HepG2 (cell line): ENCODE results near the gene STK11. TPM values are rescaled to one million over a fixed set of nuclear protein-coding genes. Genes with fewer than 3 reads are reported as not detected.

ENCODE experiments used
- CREM ChIP-seq, 2 experiments: sonication (generic) in 1 of 2; formaldehyde crosslinking in 1 of 2; IDR thresholded peaks; 2 replicates each; pipeline versions ENCODE4 v1.4.0 to v1.6.1; 2016 to 2020; ENCODE audit warnings: antibody characterized with exemption in 1 of 2, mild to moderate bottlenecking in 1 of 2, missing genetic modification reagents in 1 of 2
- E2F5 ChIP-seq: sonication (generic); formaldehyde crosslinking; conservative IDR thresholded peaks from 2 replicates; pipeline ENCODE4 v1.4.0; 2020; ENCODE audit warnings: missing genetic modification reagents
- FOXK2 ChIP-seq: fragments of 450-650 bp; IDR thresholded peaks from 2 replicates; pipeline ENCODE4 v1.6.1; 2016
- HIC2 ChIP-seq: sonication (generic); formaldehyde crosslinking; IDR thresholded peaks from 2 replicates; pipeline ENCODE4 v1.9.0; 2022; ENCODE audit warnings: low read depth, missing genetic modification reagents
- KDM6A ChIP-seq: IDR thresholded peaks from 2 replicates; pipeline ENCODE4 v1.6.1; 2016; ENCODE audit warnings: low read depth
- MATR3 ChIP-seq: sonication (generic); formaldehyde crosslinking; IDR thresholded peaks from 2 replicates; pipeline ENCODE4 v1.4.0; 2020; ENCODE audit warnings: missing genetic modification reagents
- PAX8 ChIP-seq: sonication (generic); formaldehyde crosslinking; IDR thresholded peaks from 2 replicates; pipeline ENCODE4 v1.8.0; 2022; ENCODE audit warnings: mild to moderate bottlenecking, missing genetic modification reagents, borderline replicate concordance
- PRMT3 ChIP-seq: sonication (generic); formaldehyde crosslinking; IDR thresholded peaks from 2 replicates; pipeline ENCODE4 v1.8.1; 2022; ENCODE audit warnings: low read depth, mild to moderate bottlenecking, moderate library complexity, missing genetic modification reagents, borderline replicate concordance
- RBFOX2 ChIP-seq: fragments of 200-400 bp; formaldehyde crosslinking; IDR thresholded peaks from 2 replicates; pipeline ENCODE4 v1.6.1; 2017; ENCODE audit warnings: low read depth, mild to moderate bottlenecking, low read length
- ZBED4 ChIP-seq: sonication (generic); formaldehyde crosslinking; IDR thresholded peaks from 2 replicates; pipeline ENCODE4 v1.4.0; 2020; ENCODE audit warnings: missing genetic modification reagents, borderline replicate concordance
- ZNF260 ChIP-seq: sonication (generic); formaldehyde crosslinking; IDR thresholded peaks from 2 replicates; pipeline ENCODE4 v1.4.0; 2020; ENCODE audit warnings: missing genetic modification reagents, low read depth, mild to moderate bottlenecking, borderline replicate concordance
- ZNF275 ChIP-seq: sonication (generic); formaldehyde crosslinking; IDR thresholded peaks from 2 replicates; pipeline ENCODE4 v1.8.0; 2022; ENCODE audit warnings: missing genetic modification reagents, mild to moderate bottlenecking, inconsistent platforms, borderline replicate concordance
- ZNF343 ChIP-seq: sonication (generic); formaldehyde crosslinking; IDR thresholded peaks from 2 replicates; pipeline ENCODE4 v1.4.0; 2020; ENCODE audit warnings: mild to moderate bottlenecking, missing genetic modification reagents
- ZNF660 ChIP-seq: sonication (generic); formaldehyde crosslinking; IDR thresholded peaks from 2 replicates; pipeline ENCODE4 v1.5.1; 2020; ENCODE audit warnings: mild to moderate bottlenecking, low read depth, missing genetic modification reagents, borderline replicate concordance
- ZNF7 ChIP-seq: IDR thresholded peaks from 2 replicates; pipeline ENCODE4 v1.6.1; 2016; ENCODE audit warnings: missing biosample characterization, missing genetic modification reagents
- polyA plus RNA-seq, 8 experiments: library from polyadenylated mRNA; depleted of rRNA in 3 of 8; stranded (reverse) in 7 of 8; unstranded in 1 of 8; fragments of >200 nt; fragmentation: Illumina TruSeq in 4 of 8; extraction: Trizol in 4 of 8; gene quantifications; 2 replicates each; pipeline versions ENCODE4 v1.2.1 to v1.2.3, GENCODE V29; 2011 to 2016; ENCODE audit warnings: low read depth in 4 of 8, missing spikeins in 1 of 8, mixed read lengths in 1 of 8; ENCODE audit not compliant: insufficient read depth in 1 of 8
- total RNA-seq, 5 experiments: library from RNA; depleted of rRNA; stranded (reverse); fragments of >200 nt; fragmentation: Illumina TruSeq; extraction: Trizol; gene quantifications; 2 replicates each; pipeline ENCODE4 v1.2.3, GENCODE V29; 2016; ENCODE audit warnings: low read depth in 1 of 5
- TF ChIP-seq, protein P1 (sequence below): IDR thresholded peaks from 2 replicates; pipeline ENCODE4 v1.6.1; 2016
- TF ChIP-seq, protein P2 (sequence below): sonication (generic); formaldehyde crosslinking; IDR thresholded peaks from 2 replicates; pipeline ENCODE4 v1.8.1; 2023; ENCODE audit warnings: missing genetic modification reagents, inconsistent platforms, borderline replicate concordance

Gene STK11
- total and polyA plus RNA-seq, 2 of the 13 experiments (the other 11 are each of a cell fraction or from before 2014, with no cell fraction given): 27.5 to 43.6 TPM

DNA sequence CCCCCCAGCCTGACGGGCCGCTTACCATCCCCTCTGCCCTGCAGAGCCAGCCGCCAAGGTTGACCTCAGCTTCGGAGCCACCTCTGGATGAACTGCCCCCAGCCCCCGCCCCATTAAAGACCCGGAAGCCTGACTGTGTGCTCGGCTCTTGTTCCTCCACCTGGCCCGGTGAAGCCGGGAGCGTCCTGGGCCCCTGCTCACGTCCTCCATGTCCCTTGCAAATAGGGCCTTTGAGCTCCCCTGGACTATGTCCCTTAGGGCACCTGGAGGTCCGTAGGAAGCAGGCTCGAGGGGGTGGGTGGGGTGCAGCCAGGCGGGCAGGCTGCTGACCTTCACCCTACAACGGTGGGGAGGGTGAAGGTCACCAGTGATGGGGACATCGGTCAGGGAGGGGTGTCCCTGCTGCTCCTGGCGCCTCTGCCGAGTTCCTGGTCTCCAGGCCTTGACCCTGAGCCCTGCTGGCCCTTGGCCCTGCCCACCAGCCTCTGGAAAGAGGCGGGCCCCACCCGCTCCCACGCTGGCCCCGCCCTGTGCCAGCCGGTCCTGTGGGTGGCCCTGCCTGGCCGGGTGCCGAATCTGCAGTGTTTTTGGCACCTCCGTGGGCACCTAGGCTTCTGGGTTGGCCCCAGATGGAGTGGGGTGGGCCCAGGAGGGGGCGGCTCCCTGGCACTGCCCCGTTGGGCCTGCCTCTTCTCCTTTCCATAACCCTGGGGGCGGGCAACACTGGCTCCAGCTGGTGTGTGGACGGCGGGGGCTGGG, 39.3 kb downstream of the STK11 start (continued):
- TF ChIP-seq ZNF343 (CRISPR knock-in tag) (peak; percentile 81; the same call in 1 of the 2 replicates), HIC2 (CRISPR knock-in tag) (peak; percentile 89), PAX8 (CRISPR knock-in tag) (no peak), ZNF275 (CRISPR knock-in tag) (no peak), ZBED4 (no peak; the same call in 1 of the 2 replicates), CREM (IDR thresholded peaks at IDR 0.05) (peak; percentile 82), CREM (CRISPR knock-in tag; IDR thresholded peaks at IDR 0.05) (no peak), FOXK2 (no peak), RBFOX2 (peak; percentile 89), ZNF7 (CRISPR knock-in tag) (no peak), ZNF260 (CRISPR knock-in tag) (no peak), E2F5 (CRISPR knock-in tag) (no peak), PRMT3 (CRISPR knock-in tag) (no peak), MATR3 (CRISPR knock-in tag) (no peak), ZNF660 (CRISPR knock-in tag) (no peak), KDM6A (CRISPR knock-in tag) (peak; percentile 86)
- TF ChIP-seq, protein P1, sequence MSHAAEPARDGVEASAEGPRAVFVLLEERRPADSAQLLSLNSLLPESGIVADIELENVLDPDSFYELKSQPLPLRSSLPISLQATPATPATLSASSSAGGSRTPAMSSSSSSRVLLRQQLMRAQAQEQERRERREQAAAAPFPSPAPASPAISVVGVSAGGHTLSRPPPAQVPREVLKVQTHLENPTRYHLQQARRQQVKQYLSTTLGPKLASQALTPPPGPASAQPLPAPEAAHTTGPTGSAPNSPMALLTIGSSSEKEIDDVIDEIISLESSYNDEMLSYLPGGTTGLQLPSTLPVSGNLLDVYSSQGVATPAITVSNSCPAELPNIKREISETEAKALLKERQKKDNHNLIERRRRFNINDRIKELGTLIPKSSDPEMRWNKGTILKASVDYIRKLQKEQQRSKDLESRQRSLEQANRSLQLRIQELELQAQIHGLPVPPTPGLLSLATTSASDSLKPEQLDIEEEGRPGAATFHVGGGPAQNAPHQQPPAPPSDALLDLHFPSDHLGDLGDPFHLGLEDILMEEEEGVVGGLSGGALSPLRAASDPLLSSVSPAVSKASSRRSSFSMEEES (CRISPR knock-in tag): peak; percentile 40; the same call in 1 of the 2 replicates
- TF ChIP-seq, protein P2, sequence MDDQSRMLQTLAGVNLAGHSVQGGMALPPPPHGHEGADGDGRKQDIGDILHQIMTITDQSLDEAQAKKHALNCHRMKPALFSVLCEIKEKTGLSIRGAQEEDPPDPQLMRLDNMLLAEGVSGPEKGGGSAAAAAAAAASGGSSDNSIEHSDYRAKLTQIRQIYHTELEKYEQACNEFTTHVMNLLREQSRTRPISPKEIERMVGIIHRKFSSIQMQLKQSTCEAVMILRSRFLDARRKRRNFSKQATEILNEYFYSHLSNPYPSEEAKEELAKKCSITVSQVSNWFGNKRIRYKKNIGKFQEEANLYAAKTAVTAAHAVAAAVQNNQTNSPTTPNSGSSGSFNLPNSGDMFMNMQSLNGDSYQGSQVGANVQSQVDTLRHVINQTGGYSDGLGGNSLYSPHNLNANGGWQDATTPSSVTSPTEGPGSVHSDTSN (CRISPR knock-in tag): no peak
